ENCODE results near the gene ZFYVE27. TPM values are rescaled to one million over a fixed set of nuclear protein-coding genes. Genes with fewer than 3 reads are reported as not detected.

The ZFYVE27 gene
- total RNA-seq, 2 donors from 2014 or later = 24.8 to 25.5 TPM

DNA sequence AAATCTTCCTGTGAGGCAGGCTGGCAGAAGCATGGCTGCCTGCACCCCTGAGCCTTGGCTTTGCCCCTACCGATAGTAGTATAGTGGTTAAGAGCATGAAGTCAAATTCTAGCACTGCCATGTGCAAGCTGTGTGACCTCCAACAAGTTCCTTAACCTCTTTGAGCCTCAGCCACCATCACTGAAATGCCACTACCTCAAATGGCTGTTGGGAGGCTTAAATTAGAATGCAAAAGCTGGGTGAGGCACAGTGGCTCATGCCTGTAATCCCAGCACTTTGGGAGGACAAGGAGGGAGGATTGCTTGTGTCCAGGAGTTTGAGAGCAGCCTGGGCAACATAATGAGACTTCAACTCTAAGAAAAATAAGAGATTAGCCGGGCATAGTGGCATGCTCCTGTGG is 26.5 kb downstream of the ZFYVE27 start:
- no peaks in the 10 kb centered on the region for H3K9me3 ChIP-seq
- DNase-seq (ENCODE audit: low spot score) (no peak), ATAC-seq (ENCODE audit: insufficient number of reproducible peaks, low FRiP score, low read depth) (no peak)
- H3K4me1 ChIP-seq (ENCODE audit: control insufficient read depth in 1 of 2, low read depth in 2 of 2) = no peaks in the 10 kb centered on the region
- H3K27ac ChIP-seq = no peak overlapping the region
- TF ChIP-seq, protein P1, sequence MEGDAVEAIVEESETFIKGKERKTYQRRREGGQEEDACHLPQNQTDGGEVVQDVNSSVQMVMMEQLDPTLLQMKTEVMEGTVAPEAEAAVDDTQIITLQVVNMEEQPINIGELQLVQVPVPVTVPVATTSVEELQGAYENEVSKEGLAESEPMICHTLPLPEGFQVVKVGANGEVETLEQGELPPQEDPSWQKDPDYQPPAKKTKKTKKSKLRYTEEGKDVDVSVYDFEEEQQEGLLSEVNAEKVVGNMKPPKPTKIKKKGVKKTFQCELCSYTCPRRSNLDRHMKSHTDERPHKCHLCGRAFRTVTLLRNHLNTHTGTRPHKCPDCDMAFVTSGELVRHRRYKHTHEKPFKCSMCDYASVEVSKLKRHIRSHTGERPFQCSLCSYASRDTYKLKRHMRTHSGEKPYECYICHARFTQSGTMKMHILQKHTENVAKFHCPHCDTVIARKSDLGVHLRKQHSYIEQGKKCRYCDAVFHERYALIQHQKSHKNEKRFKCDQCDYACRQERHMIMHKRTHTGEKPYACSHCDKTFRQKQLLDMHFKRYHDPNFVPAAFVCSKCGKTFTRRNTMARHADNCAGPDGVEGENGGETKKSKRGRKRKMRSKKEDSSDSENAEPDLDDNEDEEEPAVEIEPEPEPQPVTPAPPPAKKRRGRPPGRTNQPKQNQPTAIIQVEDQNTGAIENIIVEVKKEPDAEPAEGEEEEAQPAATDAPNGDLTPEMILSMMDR (IDR thresholded peaks at IDR 0.05) = no peak
- H3K27me3 ChIP-seq (replicated peaks; ENCODE audit: insufficient read depth) = no peaks in the 10 kb centered on the region
- H3K36me3 ChIP-seq = no peaks in the 10 kb centered on the region
- no peak overlapping the region for H3K4me3 ChIP-seq

DNA sequence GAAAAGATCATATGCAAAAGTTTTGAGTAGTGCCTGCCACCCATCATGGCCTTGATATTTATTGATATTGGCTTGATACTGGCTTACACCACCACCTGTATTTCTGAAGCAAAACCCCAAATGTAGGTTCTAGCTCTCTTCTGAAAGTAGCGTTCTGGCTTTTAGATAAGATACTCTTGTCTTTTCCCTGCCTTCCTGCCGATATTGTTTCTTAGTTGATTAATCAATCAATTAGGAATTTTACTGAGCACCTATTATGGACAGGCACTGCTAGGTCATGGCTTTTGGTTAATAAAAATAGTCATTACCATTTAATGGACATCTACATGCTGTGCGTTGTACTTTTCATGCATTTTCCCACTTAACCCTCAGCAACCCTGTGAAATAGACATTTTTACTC is 27.0 kb downstream of the ZFYVE27 start:
- DNase-seq (ENCODE audit: low spot score) (no peak), ATAC-seq (ENCODE audit: insufficient number of reproducible peaks, low FRiP score, low read depth) (no peak)
- Histone ChIP-seq H3K9me3 (no peaks in the 10 kb centered on the region), H3K27ac (no peak overlapping the region), H3K4me1 (ENCODE audit: control insufficient read depth in 1 of 2, low read depth in 2 of 2) (no peaks in the 10 kb centered on the region), H3K36me3 (no peaks in the 10 kb centered on the region), H3K4me3 (no peak overlapping the region), H3K27me3 (replicated peaks; ENCODE audit: insufficient read depth) (no peaks in the 10 kb centered on the region)
- TF ChIP-seq, protein P1 (IDR thresholded peaks at IDR 0.05) = no peak

DNA sequence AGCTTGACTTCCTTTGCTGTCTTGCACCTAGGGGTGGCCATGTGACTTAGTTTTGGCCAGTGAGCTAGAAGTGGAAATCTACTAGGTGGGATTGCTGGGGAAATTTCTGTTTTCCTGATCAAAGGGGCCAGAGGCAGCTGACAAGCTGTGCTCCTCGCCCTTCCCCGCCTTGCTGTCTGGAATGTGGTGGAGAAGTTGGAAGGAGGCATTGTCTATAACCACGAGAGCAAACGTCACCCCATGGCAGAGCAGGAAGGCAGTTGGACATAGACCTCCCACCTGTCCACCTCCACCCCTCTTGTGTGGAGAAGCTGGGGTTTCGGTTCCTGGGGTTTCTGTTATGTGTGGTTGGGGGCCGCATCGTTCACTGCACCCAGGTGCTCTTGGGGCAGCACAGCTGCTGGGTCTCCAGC is 27.6 kb downstream of the ZFYVE27 start:
- H3K27ac ChIP-seq = no peak overlapping the region

DNA sequence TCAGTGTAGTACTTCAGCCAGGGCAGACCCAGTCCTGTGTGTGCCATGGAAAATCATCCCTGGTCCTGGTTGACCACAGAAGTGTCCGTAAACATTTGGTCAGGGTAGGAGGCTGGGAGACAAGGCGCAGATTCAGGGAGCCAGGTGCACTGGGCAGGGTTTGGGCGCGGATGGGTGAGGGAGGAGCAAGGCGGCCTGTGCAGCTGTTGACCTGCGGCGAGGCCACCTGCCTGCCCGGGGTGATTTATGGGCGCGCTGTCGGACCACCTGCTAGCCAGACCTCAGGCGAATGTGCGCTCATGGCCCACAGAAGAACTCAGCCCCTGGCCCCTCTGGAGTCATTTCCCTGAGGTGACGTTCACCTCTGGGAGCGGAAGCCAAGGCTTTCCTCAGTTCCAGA is 28.3 kb downstream of the ZFYVE27 start:
- no peaks in the 10 kb centered on the region for H3K4me1 ChIP-seq (ENCODE audit: control insufficient read depth in 1 of 2, low read depth in 2 of 2)
- DNase-seq (ENCODE audit: low spot score) (no peak), ATAC-seq (ENCODE audit: insufficient number of reproducible peaks, low FRiP score, low read depth) (no peak)
- no peaks in the 10 kb centered on the region for H3K36me3 ChIP-seq
- no peak overlapping the region for H3K4me3 ChIP-seq
- H3K27me3 ChIP-seq (replicated peaks; ENCODE audit: insufficient read depth) = no peaks in the 10 kb centered on the region
- H3K9me3 ChIP-seq = no peaks in the 10 kb centered on the region
- TF ChIP-seq, protein P1 (IDR thresholded peaks at IDR 0.05) = no peak
- no peak overlapping the region for H3K27ac ChIP-seq

More for the DNA sequence above, 27.6 kb downstream of the ZFYVE27 start:
- ATAC-seq (ENCODE audit: insufficient number of reproducible peaks, low FRiP score, low read depth) = no peak
- Histone ChIP-seq H3K36me3 (no peaks in the 10 kb centered on the region), H3K4me3 (no peak overlapping the region), H3K9me3 (no peaks in the 10 kb centered on the region), H3K4me1 (ENCODE audit: control insufficient read depth in 1 of 2, low read depth in 2 of 2) (no peaks in the 10 kb centered on the region), H3K27me3 (replicated peaks; ENCODE audit: insufficient read depth) (no peaks in the 10 kb centered on the region)
- no peak for DNase-seq (ENCODE audit: low spot score)
- TF ChIP-seq, protein P1 (IDR thresholded peaks at IDR 0.05) = no peak

DNA sequence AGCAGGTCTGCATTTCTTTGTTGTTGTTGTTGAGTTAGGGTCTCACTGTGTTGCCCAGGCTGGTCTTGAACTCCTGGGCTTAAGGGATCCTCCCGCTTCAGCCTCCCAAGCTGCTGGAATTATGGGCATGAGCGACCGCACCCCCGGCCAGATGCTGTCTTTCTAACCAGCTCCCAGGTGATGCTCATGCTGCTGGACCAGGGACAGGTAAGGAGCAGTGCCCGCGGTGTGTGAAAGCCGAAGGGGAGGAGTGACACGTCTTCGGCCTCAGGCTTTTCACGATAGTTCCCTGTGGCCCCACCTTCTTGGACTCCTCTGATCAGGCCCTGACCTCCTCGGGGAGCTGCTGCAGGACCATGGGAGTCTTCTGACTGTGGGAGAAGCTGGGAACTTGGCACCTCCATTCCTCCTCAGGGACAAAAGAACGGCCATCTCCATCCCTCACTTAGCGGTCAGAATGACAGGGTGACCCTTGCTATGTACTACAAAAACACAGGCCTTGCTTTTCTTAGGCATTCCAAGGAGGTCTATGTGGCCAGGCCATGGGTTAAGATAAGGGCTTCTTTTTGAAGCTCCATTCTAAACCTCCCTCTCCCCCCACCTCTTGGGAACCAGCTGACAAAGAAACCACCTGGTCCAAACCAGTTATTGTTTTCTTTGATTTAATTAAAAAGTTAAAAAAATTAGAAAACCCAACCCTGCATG is 29.3 kb downstream of the ZFYVE27 start:
- no peak overlapping the region for H3K27ac ChIP-seq
- no peaks in the 10 kb centered on the region for H3K27me3 ChIP-seq (replicated peaks; ENCODE audit: insufficient read depth)
- DNase-seq (ENCODE audit: low spot score) (no peak), ATAC-seq (ENCODE audit: insufficient number of reproducible peaks, low FRiP score, low read depth) (no peak)
- peaks cover 0 to 6% of the 10 kb centered on the region in 2 donors for H3K4me1 ChIP-seq (ENCODE audit: control insufficient read depth in 1 of 2, low read depth in 2 of 2)
- no peak overlapping the region for H3K4me3 ChIP-seq
- no peaks in the 10 kb centered on the region for H3K9me3 ChIP-seq
- no peaks in the 10 kb centered on the region for H3K36me3 ChIP-seq
- TF ChIP-seq, protein P1 (IDR thresholded peaks at IDR 0.05) = no peak

All from thoracic aorta (tissue), 2 donors.